Left forelimb (tissue), 1 donor: ENCODE data around the gene TMEM244.
"Not testable (repeated sequence)": the region's sequence is repeated elsewhere in the genome, so short reads cannot be mapped to it uniquely, and the experiment has no call there.

ENCODE experiments used
- DNase-seq: peaks from one replicate; pipeline ENCODE4 v3.0.0-alpha.2; 2018; ENCODE audit warnings: low spot score

TMEM244 gene, protein sequence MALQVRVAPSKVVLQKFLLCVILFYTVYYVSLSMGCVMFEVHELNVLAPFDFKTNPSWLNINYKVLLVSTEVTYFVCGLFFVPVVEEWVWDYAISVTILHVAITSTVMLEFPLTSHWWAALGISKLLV

DNA sequence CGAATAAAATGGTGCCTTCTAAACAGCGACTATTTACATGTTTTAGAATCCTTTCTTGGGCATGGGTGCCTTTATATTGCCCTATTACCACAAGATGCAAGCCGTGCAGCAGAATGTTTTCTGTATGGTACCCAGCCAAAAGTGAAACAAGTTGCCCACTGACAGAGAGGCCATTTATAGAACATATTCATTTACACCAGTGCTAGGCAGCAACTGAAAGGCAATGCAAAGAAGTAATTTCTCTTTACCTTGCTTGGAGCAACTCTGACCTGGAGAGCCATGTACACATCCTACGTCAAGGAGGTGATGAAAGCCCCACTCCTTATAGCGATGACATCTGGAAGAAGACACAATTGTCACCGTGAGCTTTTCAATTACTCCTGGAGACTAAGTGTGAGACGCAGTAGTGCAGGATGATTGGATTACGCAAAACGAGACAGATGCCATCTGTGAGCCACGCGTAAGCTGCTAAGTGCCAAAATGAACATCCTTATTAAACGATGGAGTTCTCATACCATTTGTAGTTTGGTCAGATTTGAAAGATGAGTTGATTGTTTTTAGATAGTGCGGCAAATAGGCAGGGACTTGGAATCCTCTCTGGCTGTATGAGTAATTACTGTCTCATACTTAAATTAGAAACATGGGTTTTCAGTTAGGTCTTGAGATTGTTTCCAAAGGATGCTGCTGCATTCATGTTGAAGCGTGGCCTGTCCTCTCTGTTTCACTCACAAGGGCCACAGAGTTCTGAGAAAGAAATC lies at the start of gene TMEM244:
TSS of gene TMEM244 (minus strand) at position 408 of the 758 bp plus-strand sequence. CDS start at position 281, 127 bp downstream.
- DNase-seq = no peak

GRCh38 chr6:129908858-129909257 lies 47.7 kb upstream of the TMEM244 start:
- no peak for DNase-seq

- no peak for DNase-seq
Observed at GRCh38 chr6:129908356-129908755, 47.2 kb upstream of the TMEM244 start.

DNA sequence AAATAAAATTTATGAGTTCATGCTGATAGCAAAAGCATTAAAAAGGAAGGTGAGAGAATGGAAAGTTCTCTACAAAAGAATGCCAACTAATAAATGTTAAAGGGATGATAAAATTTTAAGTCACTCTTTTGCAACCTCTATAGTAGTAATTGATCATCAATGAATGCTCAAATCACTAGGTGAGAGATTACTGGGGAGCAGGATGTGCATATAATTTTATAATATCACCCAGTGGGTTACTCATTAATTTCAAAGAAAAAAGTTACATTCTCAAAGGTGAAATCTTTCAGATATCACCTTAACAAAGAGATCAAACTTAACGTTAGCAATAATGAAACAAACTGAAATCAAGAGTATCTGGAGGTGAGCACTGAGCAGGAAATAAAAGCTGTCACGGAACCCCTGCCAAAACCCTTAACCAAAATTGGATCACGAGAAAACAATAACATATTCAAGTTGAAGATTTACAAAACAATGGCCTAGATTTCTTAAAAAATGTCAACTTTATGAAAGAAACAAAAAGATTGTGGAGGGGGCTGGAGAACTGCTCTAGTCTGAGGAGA lies 45.5 kb upstream of the TMEM244 start:
- DNase-seq = no peak

GRCh38 chr6:129903082-129903481 lies 42.0 kb upstream of the TMEM244 start:
- no peak for DNase-seq

- DNase-seq = no peak
Observed at GRCh38 chr6:129902681-129903080, 41.6 kb upstream of the TMEM244 start.

DNA sequence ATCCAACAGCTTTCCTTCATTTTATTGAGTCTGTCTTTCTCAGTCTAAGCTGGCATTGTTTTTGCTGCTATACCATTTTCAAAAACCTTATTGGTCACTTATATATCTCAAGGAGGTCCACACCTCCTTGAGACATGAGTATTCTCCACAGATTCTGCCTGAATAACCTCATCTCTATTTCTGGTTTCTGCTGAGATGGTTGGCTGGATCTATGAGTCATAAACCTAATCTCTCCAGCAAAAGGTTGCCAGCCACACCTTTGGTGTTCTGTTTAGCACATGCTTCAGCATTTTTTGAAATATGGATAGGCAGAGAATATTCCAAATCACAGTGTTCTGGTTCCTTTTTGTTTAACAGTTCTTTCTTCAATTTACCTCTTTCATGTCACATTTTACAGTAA lies 40.8 kb upstream of the TMEM244 start:
- no peak for DNase-seq

DNA sequence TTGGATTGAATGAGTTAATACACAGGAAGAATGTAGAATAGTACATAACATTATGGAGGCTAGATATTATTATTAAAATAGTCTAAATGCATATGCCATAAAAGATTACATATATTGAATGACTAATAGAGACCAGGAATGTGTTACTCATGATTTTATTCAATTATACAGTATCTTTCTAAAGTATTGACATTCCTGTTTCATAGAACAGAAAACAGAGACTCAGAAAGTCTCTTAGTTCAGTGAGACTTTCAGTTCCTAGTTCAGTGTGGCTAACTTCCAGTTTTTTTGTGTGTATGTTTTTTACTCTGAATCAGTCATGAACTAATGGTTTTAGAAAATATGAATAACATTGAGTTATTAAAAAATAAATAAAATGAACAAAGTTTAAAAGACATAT lies 34.6 kb upstream of the TMEM244 start:
- no peak for DNase-seq

DNA sequence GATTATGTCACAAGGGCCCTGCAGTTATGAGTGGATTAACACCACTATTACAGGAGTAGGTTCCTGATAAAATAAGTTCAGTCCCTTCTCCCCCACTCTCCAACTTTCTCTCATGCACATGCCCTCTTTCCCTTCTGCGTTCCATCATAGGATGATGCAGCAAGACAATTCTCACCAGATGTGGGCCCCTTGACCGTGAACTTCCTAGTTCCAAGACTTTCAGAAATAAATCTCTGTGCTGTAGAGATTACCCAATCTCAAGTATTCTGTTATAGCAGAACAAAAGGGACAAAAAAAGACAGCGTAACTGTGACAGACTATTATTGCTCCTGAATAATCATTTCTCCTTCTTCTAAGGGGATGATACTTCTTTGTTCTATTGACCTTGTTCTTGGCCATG lies 33.8 kb upstream of the TMEM244 start:
- DNase-seq = no peak

DNA sequence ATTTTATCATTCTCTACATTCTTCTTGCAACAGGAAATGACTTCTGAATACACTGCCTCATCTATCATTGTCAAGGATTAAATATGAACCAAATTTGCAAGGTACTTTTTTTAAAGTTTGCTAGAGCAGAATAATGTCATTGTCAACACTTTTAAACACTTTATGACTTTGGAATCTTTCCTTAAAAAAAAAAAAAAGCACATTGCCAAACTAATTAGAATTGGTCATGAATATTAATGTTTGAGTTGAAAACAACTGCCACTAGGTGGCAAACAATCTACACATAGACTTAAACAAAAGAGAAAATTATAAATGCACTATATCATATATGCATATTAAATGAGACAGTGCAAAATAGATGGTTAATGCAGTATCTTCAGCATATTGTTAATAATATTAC lies 32.5 kb upstream of the TMEM244 start:
- DNase-seq = no peak

DNA sequence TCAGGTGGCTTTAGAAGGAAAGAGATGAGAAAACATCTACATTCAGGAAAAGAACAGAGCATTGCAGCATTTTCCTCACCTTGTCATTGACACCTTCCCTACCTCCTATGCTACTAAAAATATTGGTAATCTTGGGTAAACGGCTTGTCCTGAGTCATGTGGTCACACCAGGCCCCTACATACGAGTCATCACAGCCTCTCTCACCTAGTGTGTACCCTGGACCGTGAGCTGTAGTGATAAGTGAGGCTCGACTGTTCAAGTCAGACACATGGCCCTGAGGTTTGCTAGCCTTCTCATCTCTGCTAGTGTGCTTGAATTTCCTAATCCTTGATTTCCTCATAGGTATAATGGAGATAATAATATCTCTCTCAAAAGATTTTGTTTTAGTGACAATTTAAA lies 29.6 kb upstream of the TMEM244 start:
- DNase-seq = no peak

GRCh38 chr6:129890164-129890563 lies 29.0 kb upstream of the TMEM244 start:
- no peak for DNase-seq

DNA sequence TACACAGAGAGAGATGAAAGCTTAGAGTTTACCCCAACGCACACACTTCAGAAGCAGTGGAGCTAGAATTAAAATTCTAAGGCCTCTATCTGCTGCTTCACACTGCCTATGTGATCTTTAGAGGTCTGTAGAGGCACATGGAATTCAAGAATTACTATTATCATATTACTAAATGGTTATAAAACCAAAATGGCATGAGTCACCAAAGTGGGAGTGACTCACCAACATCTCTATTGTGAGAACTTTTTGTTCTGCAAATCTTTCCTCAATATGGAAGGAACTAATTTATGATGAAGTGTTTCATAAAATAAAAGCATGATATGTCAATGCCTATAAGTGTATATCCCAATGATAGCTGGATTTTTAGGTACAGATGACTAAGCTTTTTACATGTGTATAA lies 28.5 kb upstream of the TMEM244 start:
- DNase-seq = no peak

GRCh38 chr6:129886401-129887155 lies 25.5 kb upstream of the TMEM244 start:
- no peak for DNase-seq

DNA sequence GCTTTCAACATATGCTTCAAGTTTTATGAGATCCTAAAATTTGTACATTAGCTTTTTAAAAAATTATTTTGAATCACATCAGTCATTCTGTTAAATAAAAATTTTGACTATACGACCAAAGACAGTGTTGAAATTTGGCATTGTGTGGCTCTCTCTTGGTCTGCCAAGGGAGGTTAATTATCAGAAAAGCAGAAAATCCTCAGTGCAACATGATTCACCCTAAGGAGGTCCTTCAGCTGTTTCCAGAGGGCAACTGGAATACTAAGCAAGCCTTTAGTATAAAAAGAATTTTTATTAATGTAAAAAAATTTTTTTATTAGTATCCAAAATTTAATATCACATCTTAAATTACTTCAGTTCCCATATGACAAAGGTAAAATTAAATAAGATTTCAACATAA lies 23.1 kb upstream of the TMEM244 start:
- no peak for DNase-seq

- DNase-seq = no peak
Observed at GRCh38 chr6:129882510-129883023, 21.5 kb upstream of the TMEM244 start.

- DNase-seq = not testable (repeated sequence)
Observed at GRCh38 chr6:129877894-129878293, 16.8 kb upstream of the TMEM244 start.

DNA sequence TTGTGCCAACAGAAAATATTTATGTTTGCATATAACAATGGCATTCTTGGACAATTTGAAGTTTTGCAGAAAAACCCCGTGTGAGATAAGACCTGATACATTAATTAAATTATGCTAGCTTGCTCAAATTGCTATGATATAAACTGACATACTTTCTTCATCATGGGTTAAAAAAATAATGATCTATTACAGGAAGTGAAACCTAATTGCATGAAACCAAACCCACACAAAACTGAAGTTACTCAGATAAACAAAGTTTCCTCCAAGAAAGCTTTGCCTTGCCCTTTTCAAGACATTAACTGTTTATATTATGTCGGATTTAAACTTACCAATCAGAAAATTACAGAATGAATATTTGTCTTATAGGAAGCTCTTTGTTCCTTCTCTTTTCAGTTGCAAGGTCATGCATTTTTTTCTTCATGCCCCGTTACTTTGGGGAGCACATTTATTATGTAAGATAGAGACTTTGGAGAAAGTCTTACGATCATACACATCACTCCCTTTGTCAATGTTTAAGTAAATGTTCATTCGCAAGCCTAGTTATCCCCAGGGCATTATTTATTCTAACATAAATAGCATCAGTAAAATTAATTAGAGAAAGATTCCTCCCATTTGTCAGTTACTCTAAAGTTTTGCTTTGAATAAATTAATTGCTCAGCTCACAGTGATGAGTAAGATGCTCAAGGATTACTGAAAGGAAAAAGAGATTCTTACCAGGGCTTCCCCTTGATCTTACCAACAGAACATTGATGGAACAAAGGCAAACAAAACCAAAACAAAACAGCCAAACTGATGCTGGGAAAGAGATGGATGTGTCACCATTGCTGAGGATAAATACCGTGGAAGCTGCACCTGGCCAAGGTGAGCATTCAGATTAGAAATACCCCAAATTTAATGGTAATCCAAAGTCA lies 14.8 kb upstream of the TMEM244 start:
- DNase-seq = no peak

- DNase-seq = no peak
Observed at GRCh38 chr6:129874837-129875236, 13.7 kb upstream of the TMEM244 start.

- DNase-seq = no peak
Observed at GRCh38 chr6:129872586-129872985, 11.5 kb upstream of the TMEM244 start.

- no peak for DNase-seq
Observed at GRCh38 chr6:129871221-129871620, 10.1 kb upstream of the TMEM244 start.

- no peak for DNase-seq
Observed at GRCh38 chr6:129867403-129867802, 6.3 kb upstream of the TMEM244 start.
